ENCODE measurements around the gene PLA2G2C. TPM values are rescaled to one million over a fixed set of nuclear protein-coding genes. Genes with fewer than 3 reads are reported as not detected.

Gene PLA2G2C
- total and polyA plus RNA-seq, 7 donors: 0.09 to 5.5 (median 1.4) TPM; not detected in 2

- H3K27ac ChIP-seq: peak overlapping the region; percentile 0 to 58 (median 32)
- 37 to 64% methylated on average over 7 of the region's 7 CpGs for WGBS, 2 donors
- no peak for DNase-seq
- H3K9me3 ChIP-seq: no peaks in the 10 kb centered on the region
- H3K36me3 ChIP-seq: no peaks in the 10 kb centered on the region
- TF ChIP-seq POLR2AphosphoS5 (IDR thresholded peaks at IDR 0.05): no peak
- TF ChIP-seq CTCF (IDR thresholded peaks at IDR 0.05): peak in 1 of 4 experiments; percentile 5
- intact Hi-C loops (cut with DNase I): loop anchor here (1.0 to 5.0 kb wide), 4 partner anchors 45 to 234 kb away; no protein-coding TSS in a partner anchor
- H3K4me1 ChIP-seq: peaks cover 0 to 25% (median 13%) of the 10 kb centered on the region in 4 donors
- peak overlapping the region in 3 of 4 donors; percentile 34 to 54 (median 49) for H3K4me3 ChIP-seq
- no peaks in the 10 kb centered on the region for H3K27me3 ChIP-seq
Observed at GRCh38 chr1:20152599-20152930, 33.8 kb downstream of the PLA2G2C start.

- WGBS, 2 donors: 4 to 9% methylated on average over 29 of the region's 29 CpGs
- Histone ChIP-seq H3K27ac (peak overlapping the region in 3 of 4 donors; percentile 13 to 42 (median 32)), H3K4me1 (peaks cover 0 to 25% (median 13%) of the 10 kb centered on the region in 4 donors), H3K4me3 (peak overlapping the region; percentile 27 to 54 (median 42)), H3K9me3 (no peaks in the 10 kb centered on the region), H3K36me3 (no peaks in the 10 kb centered on the region), H3K27me3 (no peaks in the 10 kb centered on the region)
- TF ChIP-seq POLR2A (IDR thresholded peaks at IDR 0.05) (no peak), EP300 (IDR thresholded peaks at IDR 0.05) (no peak), POLR2AphosphoS5 (IDR thresholded peaks at IDR 0.05) (peak in 1 of 4 donors; percentile 15), CTCF (IDR thresholded peaks at IDR 0.05) (peak; percentile 93 to 97 (median 94))
- intact Hi-C loops (cut with DNase I): loop anchor here (1.0 to 5.0 kb wide), 4 partner anchors 45 to 234 kb away; no protein-coding TSS in a partner anchor
- peak; percentile 93 for DNase-seq
Observed at GRCh38 chr1:20151906-20152598, 34.3 kb downstream of the PLA2G2C start.

GRCh38 chr1:20150969-20151368, 35.3 kb downstream of the PLA2G2C start:
- no peaks in the 10 kb centered on the region for H3K36me3 ChIP-seq
- H3K9me3 ChIP-seq: no peaks in the 10 kb centered on the region
- 80 to 87% methylated on average over 6 of the region's 6 CpGs for WGBS, 2 donors
- no peaks in the 10 kb centered on the region for H3K27me3 ChIP-seq
- DNase-seq: peak; percentile 47
- no peak overlapping the region for H3K4me3 ChIP-seq
- H3K4me1 ChIP-seq: peaks cover 0 to 25% (median 13%) of the 10 kb centered on the region in 4 donors
- intact Hi-C loops (cut with DNase I): loop anchor here (5.0 kb wide), 1 partner anchor 46 kb away; no protein-coding TSS in a partner anchor
- TF ChIP-seq POLR2AphosphoS5 (IDR thresholded peaks at IDR 0.05) (no peak), EP300 (IDR thresholded peaks at IDR 0.05) (no peak), CTCF (IDR thresholded peaks at IDR 0.05) (no peak), POLR2A (IDR thresholded peaks at IDR 0.05) (no peak)
- H3K27ac ChIP-seq: no peak overlapping the region

- TF ChIP-seq CTCF (IDR thresholded peaks at IDR 0.05): no peak
- no peak for TF ChIP-seq EP300 (IDR thresholded peaks at IDR 0.05)
- no peak for TF ChIP-seq POLR2AphosphoS5 (IDR thresholded peaks at IDR 0.05)
- no peaks in the 10 kb centered on the region for H3K9me3 ChIP-seq
Observed at GRCh38 chr1:20150326-20150705, 36.0 kb downstream of the PLA2G2C start.

More at GRCh38 chr1:20150326-20150705, 36.0 kb downstream of the PLA2G2C start:
- DNase-seq: peak; percentile 48
- Histone ChIP-seq H3K36me3 (no peaks in the 10 kb centered on the region), H3K27ac (no peak overlapping the region), H3K4me3 (no peak overlapping the region), H3K27me3 (no peaks in the 10 kb centered on the region), H3K4me1 (peaks cover 0 to 25% (median 13%) of the 10 kb centered on the region in 4 donors)
- intact Hi-C loops (cut with DNase I): loop anchor here (5.0 kb wide), 1 partner anchor 47 kb away; no protein-coding TSS in a partner anchor
- 85 to 94% methylated on average over 8 of the region's 8 CpGs for WGBS, 2 donors
